Karpas-422 (cell line): ENCODE results near the gene CALCOCO1. TPM values are rescaled to one million over a fixed set of nuclear protein-coding genes. Genes with fewer than 3 reads are reported as not detected.

Experiments used
- DNase-seq: peaks from one replicate; pipeline ENCODE4 v3.0.0-alpha.2; 2015
- H2AFZ ChIP-seq: fragments of 200-600 bp; sonication (generic); 2 replicates; pipeline ENCODE4 v1.6.1; 2014; ENCODE audit warnings: antibody characterized with exemption, low read length, mixed read lengths
- H3K27ac ChIP-seq: fragments of 200-600 bp; sonication (generic); 2 replicates; pipeline ENCODE4 v1.5.1; 2014; ENCODE audit warnings: mild to moderate bottlenecking, low read length, moderate library complexity
- H3K27me3 ChIP-seq: fragments of 200-600 bp; sonication (generic); 2 replicates; pipeline ENCODE4 v1.6.1; 2014; ENCODE audit warnings: low read length, mixed read lengths
- H3K36me3 ChIP-seq: fragments of 200-600 bp; sonication (generic); 2 replicates; pipeline ENCODE4 v1.6.1; 2014; ENCODE audit warnings: low read length, mixed read lengths; ENCODE audit not compliant: insufficient read depth
- H3K4me1 ChIP-seq: fragments of 200-600 bp; sonication (generic); 2 replicates; pipeline ENCODE4 v1.6.1; 2014; ENCODE audit warnings: mild to moderate bottlenecking, low read length, mixed read lengths
- H3K4me2 ChIP-seq: fragments of 200-600 bp; sonication (generic); 2 replicates; pipeline ENCODE4 v1.6.1; 2014; ENCODE audit warnings: low read length, low read depth, mild to moderate bottlenecking; ENCODE audit not compliant: poor library complexity, severe bottlenecking
- H3K4me3 ChIP-seq: fragments of 200-600 bp; sonication (generic); 2 replicates; pipeline ENCODE4 v1.5.1; 2014; ENCODE audit warnings: mild to moderate bottlenecking, antibody characterized with exemption, low read length, mixed read lengths
- H3K79me2 ChIP-seq: fragments of 200-600 bp; sonication (generic); 2 replicates; pipeline ENCODE4 v1.6.1; 2014; ENCODE audit warnings: mild to moderate bottlenecking, low read length, mixed read lengths
- H3K9ac ChIP-seq: fragments of 200-600 bp; sonication (generic); 2 replicates; pipeline ENCODE4 v1.6.0; 2014; ENCODE audit warnings: low read length
- H3K9me2 ChIP-seq: fragments of 200-600 bp; sonication (generic), shearing (Covaris generic); replicated peaks from 2 replicates; pipeline ENCODE4 v1.6.0; 2014; ENCODE audit warnings: mild to moderate bottlenecking, low read length, moderate library complexity; ENCODE audit not compliant: insufficient read depth
- H3K9me3 ChIP-seq: fragments of 300-700, 200-600 bp; sonication (generic); 2 replicates; pipeline ENCODE4 v1.6.1; 2014; ENCODE audit warnings: low read length, mixed read lengths
- H4K20me1 ChIP-seq: fragments of 200-600 bp; sonication (generic); 2 replicates; pipeline ENCODE4 v1.6.1; 2014; ENCODE audit warnings: mild to moderate bottlenecking, antibody characterized with exemption, low read length, low read depth; ENCODE audit not compliant: insufficient read depth
- total RNA-seq: library from RNA; depleted of rRNA; stranded (reverse); fragments of >200 nt; shearing (Covaris generic); gene quantifications from 2 replicates; pipeline ENCODE4 v1.2.3, GENCODE V29; 2014; ENCODE audit warnings: low replicate concordance

CALCOCO1 gene
- total RNA-seq, 1 experiment from 2014 or later = 28.7 TPM

GRCh38 chr12:53740130-53740491, 12.9 kb upstream of the CALCOCO1 start:
- no peak overlapping the region for H3K27ac ChIP-seq

GRCh38 chr12:53739214-53740129, 12.2 kb upstream of the CALCOCO1 start:
- Histone ChIP-seq H3K4me3 (no peak overlapping the region), H3K27ac (no peak overlapping the region), H3K9me3 (no peaks in the 10 kb centered on the region), H3K79me2 (no peaks in the 10 kb centered on the region), H3K27me3 (no peaks in the 10 kb centered on the region), H2AFZ (no peak overlapping the region), H3K36me3 (no peaks in the 10 kb centered on the region), H3K4me2 (no peak overlapping the region), H3K9ac (no peak overlapping the region), H4K20me1 (no peaks in the 10 kb centered on the region), H3K4me1 (peaks cover 6% of the 10 kb centered on the region), H3K9me2 (no peaks in the 10 kb centered on the region)
- DNase-seq = no peak

More at GRCh38 chr12:53740130-53740491, 12.9 kb upstream of the CALCOCO1 start:
- H3K9ac ChIP-seq = no peak overlapping the region
- no peaks in the 10 kb centered on the region for H3K27me3 ChIP-seq
- no peak overlapping the region for H3K4me3 ChIP-seq
- no peaks in the 10 kb centered on the region for H3K79me2 ChIP-seq
- no peaks in the 10 kb centered on the region for H3K36me3 ChIP-seq
- no peaks in the 10 kb centered on the region for H3K9me2 ChIP-seq
- H3K9me3 ChIP-seq = no peaks in the 10 kb centered on the region
- peaks cover 6% of the 10 kb centered on the region for H3K4me1 ChIP-seq
- no peak for DNase-seq
- no peak overlapping the region for H2AFZ ChIP-seq
- H4K20me1 ChIP-seq = no peaks in the 10 kb centered on the region
- no peak overlapping the region for H3K4me2 ChIP-seq

GRCh38 chr12:53738406-53739213, 11.4 kb upstream of the CALCOCO1 start:
- Histone ChIP-seq H3K36me3 (no peaks in the 10 kb centered on the region), H3K4me1 (peaks cover 6% of the 10 kb centered on the region), H3K9ac (no peak overlapping the region), H3K27me3 (no peaks in the 10 kb centered on the region), H3K9me3 (no peaks in the 10 kb centered on the region), H3K27ac (no peak overlapping the region), H4K20me1 (no peaks in the 10 kb centered on the region), H2AFZ (no peak overlapping the region), H3K9me2 (no peaks in the 10 kb centered on the region), H3K4me3 (no peak overlapping the region), H3K4me2 (no peak overlapping the region), H3K79me2 (no peaks in the 10 kb centered on the region)
- DNase-seq = no peak

- H3K4me3 ChIP-seq = no peak overlapping the region
- H3K27ac ChIP-seq = no peak overlapping the region
- no peaks in the 10 kb centered on the region for H3K36me3 ChIP-seq
- H4K20me1 ChIP-seq = no peaks in the 10 kb centered on the region
- no peaks in the 10 kb centered on the region for H3K27me3 ChIP-seq
- no peaks in the 10 kb centered on the region for H3K79me2 ChIP-seq
- H3K4me2 ChIP-seq = no peak overlapping the region
- no peak overlapping the region for H2AFZ ChIP-seq
- no peaks in the 10 kb centered on the region for H3K9me2 ChIP-seq
- H3K4me1 ChIP-seq = peaks cover under 1% of the 10 kb centered on the region; the same call in 1 of the 2 replicates
- H3K9me3 ChIP-seq = no peaks in the 10 kb centered on the region
- no peak overlapping the region for H3K9ac ChIP-seq
- DNase-seq = no peak
Observed at GRCh38 chr12:53737951-53738405, 10.7 kb upstream of the CALCOCO1 start.

- no peak overlapping the region for H2AFZ ChIP-seq
- no peaks in the 10 kb centered on the region for H3K79me2 ChIP-seq
- H3K4me1 ChIP-seq = no peaks in the 10 kb centered on the region
- no peak overlapping the region for H3K27ac ChIP-seq
- H3K9me3 ChIP-seq = no peaks in the 10 kb centered on the region
- H3K4me3 ChIP-seq = no peak overlapping the region
- H3K36me3 ChIP-seq = no peaks in the 10 kb centered on the region
- H3K9me2 ChIP-seq = no peaks in the 10 kb centered on the region
- H4K20me1 ChIP-seq = no peaks in the 10 kb centered on the region
- no peaks in the 10 kb centered on the region for H3K27me3 ChIP-seq
- no peak overlapping the region for H3K9ac ChIP-seq
- DNase-seq = no peak
- H3K4me2 ChIP-seq = no peak overlapping the region
Observed at GRCh38 chr12:53737093-53737808, 10.0 kb upstream of the CALCOCO1 start.

GRCh38 chr12:53736592-53736991, 9.3 kb upstream of the CALCOCO1 start:
- DNase-seq = no peak
- H3K27me3 ChIP-seq = no peaks in the 10 kb centered on the region

GRCh38 chr12:53735556-53735955, 8.3 kb upstream of the CALCOCO1 start:
- Histone ChIP-seq H3K4me1 (no peaks in the 10 kb centered on the region), H3K79me2 (no peaks in the 10 kb centered on the region), H3K36me3 (no peaks in the 10 kb centered on the region), H4K20me1 (no peaks in the 10 kb centered on the region), H2AFZ (no peak overlapping the region), H3K27me3 (no peaks in the 10 kb centered on the region), H3K9me3 (no peaks in the 10 kb centered on the region), H3K4me2 (no peak overlapping the region), H3K9me2 (no peaks in the 10 kb centered on the region), H3K27ac (no peak overlapping the region), H3K9ac (no peak overlapping the region), H3K4me3 (no peak overlapping the region)
- DNase-seq = no peak

More at GRCh38 chr12:53736592-53736991, 9.3 kb upstream of the CALCOCO1 start:
- H3K4me2 ChIP-seq = no peak overlapping the region
- no peak overlapping the region for H3K9ac ChIP-seq
- H3K36me3 ChIP-seq = no peaks in the 10 kb centered on the region
- H3K4me3 ChIP-seq = no peak overlapping the region
- H3K79me2 ChIP-seq = no peaks in the 10 kb centered on the region
- no peaks in the 10 kb centered on the region for H3K9me2 ChIP-seq
- H3K4me1 ChIP-seq = no peaks in the 10 kb centered on the region
- no peak overlapping the region for H3K27ac ChIP-seq
- no peaks in the 10 kb centered on the region for H4K20me1 ChIP-seq
- no peaks in the 10 kb centered on the region for H3K9me3 ChIP-seq
- H2AFZ ChIP-seq = no peak overlapping the region

- Histone ChIP-seq H2AFZ (no peak overlapping the region), H3K27ac (no peak overlapping the region), H3K9ac (no peak overlapping the region), H3K9me3 (no peaks in the 10 kb centered on the region), H4K20me1 (no peaks in the 10 kb centered on the region), H3K79me2 (no peaks in the 10 kb centered on the region), H3K36me3 (no peaks in the 10 kb centered on the region), H3K4me1 (no peaks in the 10 kb centered on the region), H3K27me3 (no peaks in the 10 kb centered on the region), H3K4me2 (no peak overlapping the region), H3K9me2 (no peaks in the 10 kb centered on the region), H3K4me3 (no peak overlapping the region)
- DNase-seq = no peak
Observed at GRCh38 chr12:53734425-53734824, 7.2 kb upstream of the CALCOCO1 start.
